H1 (cell line): ENCODE data around the gene PIWIL1. TPM values are rescaled to one million over a fixed set of nuclear protein-coding genes. Genes with fewer than 3 reads are reported as not detected.

Source experiments
- CTCF ChIA-PET: fragments of 300-600 bp; sonication (Branson Sonifier 250); formaldehyde crosslinking; loops from one replicate; lab custom pipeline; 2021; ENCODE audit not compliant: partially characterized antibody; lab: Charles Lee
- POLR2A ChIA-PET: fragments of 300-600 bp; sonication (Branson Sonifier 250); formaldehyde crosslinking; loops from one replicate; lab custom pipeline; 2021; ENCODE audit warnings: inconsistent platforms; ENCODE audit not compliant: partially characterized antibody; lab: Charles Lee
- DNase-seq, 2 experiments: peaks; one replicate each; pipeline versions ENCODE4 v3.0.0 to v3.0.0-alpha.2; 2010 to 2022; ENCODE audit warnings: low spot score in 2 of 2, low read depth in 1 of 2, mixed read lengths in 1 of 2
- FAIRE-seq: peaks from 2 replicates; lab custom pipeline; 2011; peaks lifted over from hg19 to GRCh38; lab: Jason Lieb, UNC
- H2AFZ ChIP-seq: 2 replicates; pipeline ENCODE4 v1.8.1; 2012; ENCODE audit warnings: low read length, inconsistent platforms
- H2AK5ac ChIP-seq: 2 replicates; pipeline ENCODE4 v1.6.1; 2013; ENCODE audit warnings: low read depth, low read length
- H2BK120ac ChIP-seq: replicated peaks from 2 replicates; pipeline ENCODE3; 2013; ENCODE audit warnings: low read depth, low read length, inconsistent platforms
- H2BK12ac ChIP-seq: 2 replicates; pipeline ENCODE4 v1.6.1; 2013; ENCODE audit warnings: low read depth, low read length
- H2BK15ac ChIP-seq: 2 replicates; pipeline ENCODE4 v1.6.1; 2013; ENCODE audit warnings: low read length
- H2BK20ac ChIP-seq: 2 replicates; pipeline ENCODE4 v1.6.1; 2013; ENCODE audit warnings: low read length
- H2BK5ac ChIP-seq: 2 replicates; pipeline ENCODE4 v1.6.1; 2013; ENCODE audit warnings: low read depth, low read length
- H3K14ac ChIP-seq: 2 replicates; pipeline ENCODE4 v1.6.1; 2013; ENCODE audit warnings: inconsistent platforms; ENCODE audit not compliant: insufficient read length
- H3K18ac ChIP-seq: 2 replicates; pipeline ENCODE4 v1.6.1; 2013; ENCODE audit warnings: low read length; ENCODE audit errors: extremely low read depth
- H3K23ac ChIP-seq: 2 replicates; pipeline ENCODE4 v1.6.1; 2013; ENCODE audit warnings: inconsistent platforms; ENCODE audit not compliant: insufficient read length
- H3K23me2 ChIP-seq: 2 replicates; pipeline ENCODE4 v1.6.1; 2013; ENCODE audit warnings: low read depth, low read length
- H3K27ac ChIP-seq: 2 replicates; pipeline ENCODE4 v1.6.1; 2011; ENCODE audit warnings: low read depth, low read length, inconsistent platforms
- H3K27me3 ChIP-seq, 4 experiments: replicated peaks in 1 of 4; 1 replicate in 1 of 4; 2 replicates in 3 of 4; pipeline versions ENCODE4 v1.6.1 to v1.8.1; 2011 to 2013; ENCODE audit warnings: low read length in 3 of 4, mild to moderate bottlenecking in 3 of 4, inconsistent platforms in 2 of 4, mixed read lengths in 2 of 4, moderate library complexity in 1 of 4; ENCODE audit not compliant: control insufficient read depth in 3 of 4, insufficient read depth in 3 of 4; ENCODE audit errors: extremely low read depth in 1 of 4
- H3K36me3 ChIP-seq, 4 experiments: 2 replicates each; pipeline versions ENCODE4 v1.6.1 to v1.8.1; 2011 to 2013; ENCODE audit warnings: mild to moderate bottlenecking in 4 of 4, low read length in 3 of 4, moderate library complexity in 2 of 4, control low read depth in 1 of 4, inconsistent platforms in 1 of 4; ENCODE audit not compliant: insufficient read depth in 4 of 4, control insufficient read depth in 2 of 4
- H3K4ac ChIP-seq: replicated peaks from 2 replicates; pipeline ENCODE3; 2013; ENCODE audit warnings: low read length, low read depth, mixed read lengths, inconsistent platforms; ENCODE audit not compliant: insufficient read length
- H3K4me1 ChIP-seq, 4 experiments: replicated peaks in 1 of 4; 1 replicate in 1 of 4; 2 replicates in 3 of 4; pipeline versions ENCODE4 v1.6.1 to v1.8.1; 2011 to 2013; ENCODE audit warnings: low read length in 3 of 4, inconsistent platforms in 2 of 4, mixed read lengths in 1 of 4; ENCODE audit not compliant: insufficient read depth in 4 of 4, control insufficient read depth in 3 of 4
- H3K4me2 ChIP-seq, 2 experiments: 2 replicates each; pipeline versions ENCODE4 v1.6.1 to v1.8.1; 2011 to 2013; ENCODE audit warnings: low read depth in 2 of 2, low read length in 2 of 2, control low read depth in 1 of 2, inconsistent platforms in 1 of 2, mild to moderate bottlenecking in 1 of 2; ENCODE audit not compliant: insufficient read depth in 1 of 2
- H3K4me3 ChIP-seq, 4 experiments: fragments of 200-600, 300-600 bp in 1 of 4; sonication (generic), shearing (Covaris generic), sonication (Bioruptor Twin) in 1 of 4; 2 replicates each; pipeline versions ENCODE4 v1.5.1 to v1.8.1; 2011 to 2016; ENCODE audit warnings: low read length in 4 of 4, low read depth in 3 of 4, control low read depth in 2 of 4, inconsistent platforms in 2 of 4, mild to moderate bottlenecking in 2 of 4, mixed read lengths in 1 of 4, moderate library complexity in 1 of 4; ENCODE audit not compliant: insufficient read depth in 2 of 4; ENCODE audit errors: extremely low read depth in 1 of 4
- H3K56ac ChIP-seq: replicated peaks from 2 replicates; pipeline ENCODE3; 2013; ENCODE audit warnings: low read depth, mild to moderate bottlenecking, mixed read lengths, low read length, inconsistent platforms; ENCODE audit not compliant: insufficient read length
- H3K79me1 ChIP-seq: 2 replicates; pipeline ENCODE4 v1.6.1; 2013; ENCODE audit warnings: low read depth, low read length, control low read depth
- H3K79me2 ChIP-seq, 2 experiments: 2 replicates each; pipeline versions ENCODE4 v1.6.1 to v1.8.1; 2012 to 2013; ENCODE audit warnings: low read length in 2 of 2, mild to moderate bottlenecking in 2 of 2, inconsistent platforms in 1 of 2; ENCODE audit not compliant: insufficient read depth in 2 of 2, control insufficient read depth in 1 of 2
- H3K9ac ChIP-seq, 4 experiments: replicated peaks in 1 of 4; 1 replicate in 1 of 4; 2 replicates in 3 of 4; pipeline versions ENCODE4 v1.6.1 to v1.8.1; 2011 to 2013; ENCODE audit warnings: low read depth in 3 of 4, low read length in 3 of 4, control low read depth in 2 of 4, mild to moderate bottlenecking in 2 of 4, moderate library complexity in 2 of 4, inconsistent platforms in 1 of 4; ENCODE audit errors: extremely low read depth in 1 of 4
- H3K9me3 ChIP-seq, 2 experiments: 2 replicates each; pipeline versions ENCODE4 v1.6.1 to v1.8.1; 2012 to 2013; ENCODE audit warnings: mild to moderate bottlenecking in 2 of 2, moderate library complexity in 2 of 2, control low read depth in 1 of 2, inconsistent platforms in 1 of 2, low read depth in 1 of 2, low read length in 1 of 2, mixed read lengths in 1 of 2; ENCODE audit not compliant: insufficient read depth in 2 of 2
- H4K20me1 ChIP-seq, 2 experiments: replicated peaks in 1 of 2; 2 replicates each; pipeline versions ENCODE3 to v1.8.1; 2011 to 2013; ENCODE audit warnings: inconsistent platforms in 2 of 2, low read length in 2 of 2, mild to moderate bottlenecking in 1 of 2; ENCODE audit not compliant: insufficient read depth in 2 of 2, control insufficient read depth in 1 of 2
- H4K5ac ChIP-seq: 2 replicates; pipeline ENCODE4 v1.6.1; 2013; ENCODE audit warnings: low read length, low read depth, mixed read lengths, inconsistent platforms; ENCODE audit not compliant: insufficient read length
- H4K8ac ChIP-seq: 2 replicates; pipeline ENCODE4 v1.8.0; 2013; ENCODE audit warnings: mild to moderate bottlenecking, moderate library complexity, low read length, inconsistent platforms; ENCODE audit not compliant: insufficient read depth; ENCODE audit errors: extremely low read depth
- H4K91ac ChIP-seq: replicated peaks from 2 replicates; pipeline ENCODE3; 2013; ENCODE audit warnings: low read length, mixed read lengths, inconsistent platforms; ENCODE audit not compliant: insufficient read length
- ASH2L ChIP-seq: fragments of 200-600, 300-600 bp; sonication (generic); IDR thresholded peaks from one replicate; pipeline ENCODE4 v1.7.1; 2017; ENCODE audit warnings: low read length
- BRCA1 ChIP-seq: IDR thresholded peaks from 2 replicates; pipeline ENCODE4 v1.6.1; 2012; ENCODE audit warnings: low read depth, low read length, improper control_type of control experiment
- MAFK ChIP-seq: IDR thresholded peaks from 2 replicates; pipeline ENCODE4 v1.6.1; 2012; ENCODE audit warnings: low read depth, mild to moderate bottlenecking, improper control_type of control experiment, low read length
- PHF8 ChIP-seq: fragments of 200-600 bp; sonication (generic); conservative IDR thresholded peaks from 2 replicates; pipeline ENCODE4 v1.7.1; 2012; ENCODE audit warnings: low read depth, mild to moderate bottlenecking, inconsistent platforms, low read length, moderate library complexity
- RAD21 ChIP-seq, 2 experiments: IDR thresholded peaks in 1 of 2; conservative IDR thresholded peaks in 1 of 2; 2 replicates each; pipeline ENCODE4 v1.6.1; 2011; ENCODE audit warnings: low read depth in 2 of 2, low read length in 2 of 2, improper control_type of control experiment in 1 of 2, inconsistent platforms in 1 of 2, mild to moderate bottlenecking in 1 of 2, moderate library complexity in 1 of 2
- RNF2 ChIP-seq: fragments of 200-900, 300-1000 bp; sonication (generic); IDR thresholded peaks from 2 replicates; pipeline ENCODE4 v1.7.1; 2016; ENCODE audit warnings: borderline replicate concordance, low read depth, mild to moderate bottlenecking, antibody characterized with exemption, low read length; ENCODE audit not compliant: poor library complexity, severe bottlenecking; ENCODE audit errors: missing control alignments
- RXRA ChIP-seq: IDR thresholded peaks from 2 replicates; pipeline ENCODE4 v1.6.1; 2011; ENCODE audit warnings: low read depth, mild to moderate bottlenecking, low read length, moderate library complexity; ENCODE audit not compliant: insufficient read depth
- SIX5 ChIP-seq: IDR thresholded peaks from 2 replicates; pipeline ENCODE4 v1.6.1; 2011; ENCODE audit warnings: mild to moderate bottlenecking, low read depth, low read length
- SP2 ChIP-seq: IDR thresholded peaks from 2 replicates; pipeline ENCODE4 v1.6.1; 2012; ENCODE audit warnings: mild to moderate bottlenecking, low read length, inconsistent platforms
- SUZ12 ChIP-seq: fragments of 200-600 bp; sonication (generic); IDR thresholded peaks from 2 replicates; pipeline ENCODE4 v1.6.1; 2012; ENCODE audit warnings: mild to moderate bottlenecking, inconsistent platforms, low read length, moderate library complexity, mixed read lengths
- TAF1 ChIP-seq: IDR thresholded peaks from 2 replicates; pipeline ENCODE4 v1.6.1; 2011; ENCODE audit warnings: mild to moderate bottlenecking, low read depth, low read length
- TEAD4 ChIP-seq: IDR thresholded peaks from 2 replicates; pipeline ENCODE4 v1.6.1; 2012; ENCODE audit warnings: low read depth, low read length, inconsistent platforms, mixed read lengths
- YY1 ChIP-seq: IDR thresholded peaks from 2 replicates; pipeline ENCODE4 v1.6.1; 2011; ENCODE audit warnings: low read depth, mild to moderate bottlenecking, low read length
- WGBS, 2 experiments: shearing (Covaris generic) in 1 of 2; methylation state at CpG; one replicate each; pipeline versions ENCODE4 v1.1.6 to v1.1.7; 2013 to 2015; ENCODE audit warnings: low lambda C conversion rate in 2 of 2, mixed read lengths in 2 of 2, inconsistent platforms in 1 of 2, low coverage in 1 of 2, missing lambda C conversion rate in 1 of 2; ENCODE audit not compliant: insufficient replicate concordance in 2 of 2, insufficient coverage in 1 of 2, insufficient read length in 1 of 2; ENCODE audit errors: extremely low coverage in 1 of 2, missing lambda C conversion rate in 1 of 2; 5-methylcytosine and 5-hydroxymethylcytosine counted together
- polyA plus RNA-seq, 7 experiments: library from polyadenylated mRNA; depleted of rRNA in 3 of 7; stranded (reverse) in 5 of 7; unstranded in 2 of 7; fragments of >200 nt in 5 of 7; fragments of 200-250 nt in 2 of 7; gene quantifications; 1 replicate in 5 of 7; 2 replicates in 1 of 7; 4 replicates in 1 of 7; pipeline versions ENCODE4 v1.2.1 to v1.2.3, GENCODE V29; 2011 to 2013; ENCODE audit warnings: missing spikeins in 2 of 7, mixed read lengths in 2 of 7
- total RNA-seq: library from RNA; stranded (reverse); fragmentation: NEBNext Ultra II Directional; extraction: Animal tissue kit (Norgen Biotek cat#: 25700); gene quantifications from 2 replicates; pipeline ENCODE4 v1.2.1, GENCODE V29; 2021
- TF ChIP-seq, protein P1 (sequence below): IDR thresholded peaks from 2 replicates; pipeline ENCODE4 v1.6.1; 2011; ENCODE audit warnings: low read depth, mild to moderate bottlenecking, low read length; ENCODE audit not compliant: insufficient read depth

PIWIL1 gene
- total and polyA plus RNA-seq, 2 of the 8 experiments (the other 6 are each of a cell fraction or from before 2014, with no cell fraction given): not detected

GRCh38 chr12:130367523-130367922, 29.8 kb downstream of the PIWIL1 start:
- Histone ChIP-seq H3K9ac (no peak overlapping the region), H2BK12ac (no peak overlapping the region), H4K20me1 (no peaks in the 10 kb centered on the region), H3K23ac (no peak overlapping the region), H3K56ac (no peak overlapping the region), H3K23me2 (no peaks in the 10 kb centered on the region), H4K8ac (no peak overlapping the region), H3K27ac (no peak overlapping the region), H4K5ac (no peak overlapping the region), H2BK20ac (no peak overlapping the region), H3K4me2 (no peak overlapping the region), H3K36me3 (no peaks in the 10 kb centered on the region), H3K4me1 (peaks cover 0 to 5% (median 0%) of the 10 kb centered on the region in 4 experiments; a peak in 1 of 7 replicates), H3K9me3 (no peaks in the 10 kb centered on the region), H3K4ac (no peak overlapping the region), H2BK120ac (no peak overlapping the region), H3K14ac (no peak overlapping the region), H3K18ac (no peak overlapping the region), H3K27me3 (no peaks in the 10 kb centered on the region; a peak in 2 of 7 replicates), H4K91ac (no peak overlapping the region), H3K4me3 (no peak overlapping the region), H2AK5ac (no peak overlapping the region), H3K79me2 (no peaks in the 10 kb centered on the region), H3K79me1 (no peaks in the 10 kb centered on the region), H2AFZ (no peak overlapping the region), H2BK15ac (no peak overlapping the region), H2BK5ac (no peak overlapping the region)
- FAIRE-seq (no peak), DNase-seq (no peak)
- 90% methylated on average over 13 of the region's 13 CpGs; no CpG with 5 or more reads in 1 of the 2 experiments for WGBS, 2 experiments
- POLR2A ChIA-PET: no interaction called here
- CTCF ChIA-PET: interaction anchor here (0.7 to 0.8 kb wide), 2 partner anchors 325 to 388 kb away, joined by 3 to 4 read pairs; no protein-coding TSS in a partner anchor
- no peak for TF ChIP-seq SP2
- no peak for TF ChIP-seq SUZ12
- TF ChIP-seq ASH2L: no peak
- TF ChIP-seq BRCA1: no peak
- TF ChIP-seq MAFK: no peak
- no peak for TF ChIP-seq TAF1
- no peak for TF ChIP-seq PHF8
- TF ChIP-seq, protein P1, sequence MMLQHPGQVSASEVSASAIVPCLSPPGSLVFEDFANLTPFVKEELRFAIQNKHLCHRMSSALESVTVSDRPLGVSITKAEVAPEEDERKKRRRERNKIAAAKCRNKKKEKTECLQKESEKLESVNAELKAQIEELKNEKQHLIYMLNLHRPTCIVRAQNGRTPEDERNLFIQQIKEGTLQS: no peak
- no peak for TF ChIP-seq RXRA
- TF ChIP-seq TEAD4: no peak
- no peak for TF ChIP-seq YY1
- TF ChIP-seq SIX5: no peak
- no peak for TF ChIP-seq RNF2
- TF ChIP-seq RAD21 (IDR thresholded peaks at IDR 0.05 in 1 of 2, conservative IDR thresholded peaks at IDR 0.05 in 1 of 2; ENCODE audit: low read depth in 2 of 2, low read length in 2 of 2): no peak
